LHCN-M2 (cell line): Measurements from ENCODE around the gene KCNC3. TPM values are rescaled to one million over a fixed set of nuclear protein-coding genes. Genes with fewer than 3 reads are reported as not detected.

Experiments used
- DNase-seq: peaks from one replicate; pipeline ENCODE4 v3.0.0-alpha.2; 2012; ENCODE audit warnings: low read depth
- polyA plus RNA-seq: library from polyadenylated mRNA; unstranded; fragments of >200 nt; gene quantifications from one replicate; pipeline ENCODE4 v1.2.1, GENCODE V29; 2012; ENCODE audit warnings: missing spikeins
- total RNA-seq: library from RNA; depleted of rRNA; stranded (reverse); fragments of >200 nt; gene quantifications from 2 replicates; pipeline ENCODE4 v1.2.3, GENCODE V29; 2014; rRNA removed

KCNC3 gene
- not detected in 2 replicates for total RNA-seq
- not detected for polyA plus RNA-seq

DNA sequence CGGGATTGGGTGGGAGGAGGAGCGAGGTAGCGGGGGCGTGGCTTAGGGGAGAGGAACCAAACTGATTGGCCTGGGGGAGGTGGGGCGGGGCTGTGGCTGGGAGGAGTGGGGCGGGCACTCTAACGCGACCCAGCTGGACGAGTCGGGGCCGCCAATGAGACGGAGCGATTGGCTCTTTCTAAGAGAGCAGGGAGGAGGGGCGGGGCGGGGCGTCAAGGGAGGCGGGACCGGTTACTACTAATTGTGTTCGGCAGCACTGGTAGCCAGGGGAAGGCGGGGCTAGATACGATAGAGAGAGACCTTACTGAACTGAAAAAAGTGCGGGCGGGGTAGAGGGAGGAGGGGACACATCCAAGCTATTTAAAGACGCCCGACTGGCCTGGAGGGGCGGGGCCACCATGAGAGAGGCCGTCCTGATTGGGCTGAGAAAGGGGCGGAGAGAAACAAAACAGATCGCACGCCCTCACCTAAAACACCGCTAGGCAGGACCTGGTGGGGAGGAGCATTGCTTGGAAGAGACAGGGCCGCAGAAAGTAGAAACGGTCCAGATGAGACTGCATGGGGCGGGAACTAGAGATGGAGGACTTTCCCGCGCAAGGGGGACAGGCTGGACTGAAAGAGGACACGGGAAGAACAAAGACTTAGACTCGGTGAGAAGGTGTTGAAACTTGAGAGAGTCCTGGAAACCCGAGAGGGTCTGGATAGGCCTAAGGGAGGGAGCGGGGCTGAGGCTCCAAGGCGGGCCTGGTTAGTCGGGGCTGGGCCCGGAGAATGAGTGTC is at the start of gene KCNC3:
Gene KCNC3, minus strand, starts transcription at position 232 of the 780 bp plus-strand sequence. CDS start 295 bp downstream, outside the sequence.
- no peak for DNase-seq

DNA sequence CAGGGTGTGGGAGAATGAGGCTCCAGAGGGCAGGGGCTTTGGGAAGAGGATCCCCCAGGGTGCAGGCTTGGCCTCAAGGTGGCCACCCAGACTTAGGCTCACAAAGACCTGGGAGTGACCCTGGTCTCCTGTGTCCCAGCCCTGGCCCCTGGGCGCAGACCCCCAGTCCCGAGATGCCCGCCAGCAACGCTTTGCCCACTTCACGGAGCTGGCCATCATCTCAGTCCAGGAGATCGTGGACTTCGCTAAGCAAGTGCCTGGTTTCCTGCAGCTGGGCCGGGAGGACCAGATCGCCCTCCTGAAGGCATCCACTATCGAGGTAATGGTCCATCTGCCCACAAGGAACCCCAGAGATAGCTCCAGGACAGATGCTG is 49.7 kb upstream of the KCNC3 start:
- DNase-seq: no peak

DNA sequence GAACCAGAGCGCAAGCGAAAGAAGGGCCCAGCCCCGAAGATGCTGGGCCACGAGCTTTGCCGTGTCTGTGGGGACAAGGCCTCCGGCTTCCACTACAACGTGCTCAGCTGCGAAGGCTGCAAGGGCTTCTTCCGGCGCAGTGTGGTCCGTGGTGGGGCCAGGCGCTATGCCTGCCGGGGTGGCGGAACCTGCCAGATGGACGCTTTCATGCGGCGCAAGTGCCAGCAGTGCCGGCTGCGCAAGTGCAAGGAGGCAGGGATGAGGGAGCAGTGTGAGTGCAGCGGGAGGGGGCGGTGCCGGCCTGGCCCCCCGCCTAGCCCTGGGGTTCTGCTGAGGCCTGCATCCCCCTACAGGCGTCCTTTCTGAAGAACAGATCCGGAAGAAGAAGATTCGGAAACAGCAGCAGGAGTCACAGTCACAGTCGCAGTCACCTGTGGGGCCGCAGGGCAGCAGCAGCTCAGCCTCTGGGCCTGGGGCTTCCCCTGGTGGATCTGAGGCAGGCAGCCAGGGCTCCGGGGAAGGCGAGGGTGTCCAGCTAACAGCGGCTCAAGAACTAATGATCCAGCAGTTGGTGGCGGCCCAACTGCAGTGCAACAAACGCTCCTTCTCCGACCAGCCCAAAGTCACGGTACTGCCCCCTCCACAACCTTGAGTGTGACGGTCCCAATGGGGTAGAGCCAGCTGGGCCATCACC is 49.1 kb upstream of the KCNC3 start:
- no peak for DNase-seq

DNA sequence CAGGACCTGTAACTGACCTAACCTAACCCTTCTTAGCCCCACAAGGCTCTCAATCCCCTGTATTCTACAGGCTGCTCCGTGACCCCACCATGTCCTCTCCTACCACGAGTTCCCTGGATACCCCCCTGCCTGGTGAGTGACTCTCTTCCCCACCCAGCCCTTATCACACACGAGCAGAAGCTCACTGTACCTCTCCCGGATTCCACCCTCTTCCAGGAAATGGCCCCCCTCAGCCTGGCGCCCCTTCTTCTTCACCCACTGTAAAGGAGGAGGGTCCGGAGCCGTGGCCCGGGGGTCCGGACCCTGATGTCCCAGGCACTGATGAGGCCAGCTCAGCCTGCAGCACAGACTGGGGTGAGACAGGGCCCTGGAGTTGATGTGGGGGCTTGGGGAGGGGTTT is 48.3 kb upstream of the KCNC3 start:
- no peak for DNase-seq

DNA sequence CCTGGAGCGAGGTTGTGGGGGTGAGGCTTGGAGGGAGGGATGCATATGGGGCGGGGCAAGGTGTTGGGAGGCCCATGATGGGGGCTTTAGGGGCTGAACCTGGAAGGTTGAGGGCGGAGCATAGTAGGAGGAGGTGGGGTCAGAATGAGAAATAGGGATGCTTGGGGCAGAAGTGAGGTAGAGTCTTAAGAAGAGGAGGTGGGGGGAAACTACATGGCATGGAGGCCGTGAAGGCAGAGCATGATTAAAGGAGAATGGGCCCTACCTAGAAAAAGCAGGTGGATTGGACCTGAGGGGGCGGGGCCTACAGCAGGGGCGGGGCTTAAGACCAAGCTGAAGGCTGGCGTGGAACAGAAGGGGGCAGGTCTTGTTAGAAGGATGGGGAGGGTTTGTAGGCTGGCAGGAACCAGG is 47.9 kb upstream of the KCNC3 start:
- no peak for DNase-seq

DNA sequence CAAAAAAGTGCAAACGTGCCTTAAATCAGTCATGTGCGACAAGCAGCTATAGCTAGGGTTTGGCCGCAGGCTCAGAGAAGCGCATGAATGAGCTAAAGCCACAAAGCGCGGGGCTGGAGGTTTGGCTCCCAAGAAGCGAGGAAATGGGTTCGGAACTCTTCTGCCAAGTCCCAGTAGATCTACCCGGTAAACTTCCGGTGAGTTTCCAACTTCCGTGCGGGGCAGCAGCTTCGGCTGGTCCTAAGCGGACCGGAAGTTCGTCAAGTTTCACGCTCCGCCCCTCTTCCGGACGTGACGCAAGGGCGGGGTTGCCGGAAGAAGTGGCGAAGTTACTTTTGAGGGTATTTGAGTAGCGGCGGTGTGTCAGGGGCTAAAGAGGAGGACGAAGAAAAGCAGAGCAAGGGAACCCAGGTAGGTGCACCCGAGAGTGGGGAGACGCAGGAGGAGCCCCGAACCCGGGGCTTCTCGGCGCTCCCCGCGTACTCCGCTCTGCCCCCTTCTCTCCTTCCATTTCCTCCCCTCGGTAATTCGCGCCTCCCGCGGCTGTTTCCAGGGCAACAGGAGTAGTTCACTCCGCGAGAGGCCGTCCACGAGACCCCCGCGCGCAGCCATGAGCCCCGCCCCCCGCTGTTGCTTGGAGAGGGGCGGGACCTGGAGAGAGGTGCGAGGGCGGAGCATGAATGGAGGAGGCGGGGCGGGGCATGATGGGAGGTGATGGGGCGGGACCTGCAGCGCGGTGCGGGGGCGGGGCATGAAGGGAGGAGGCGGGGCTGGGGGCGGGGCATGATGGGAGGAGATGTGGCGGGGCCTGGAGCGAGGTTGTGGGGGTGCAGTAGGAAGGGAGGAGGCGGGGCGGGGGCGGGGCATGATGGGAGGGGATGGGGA is 47.2 kb upstream of the KCNC3 start, which contains the start of gene NR1H2:
Gene NR1H2, plus strand, starts transcription at position 292 of the 885 bp plus-strand sequence. CDS start 1,149 bp downstream, outside the sequence.
- DNase-seq: peak; percentile 96

DNA sequence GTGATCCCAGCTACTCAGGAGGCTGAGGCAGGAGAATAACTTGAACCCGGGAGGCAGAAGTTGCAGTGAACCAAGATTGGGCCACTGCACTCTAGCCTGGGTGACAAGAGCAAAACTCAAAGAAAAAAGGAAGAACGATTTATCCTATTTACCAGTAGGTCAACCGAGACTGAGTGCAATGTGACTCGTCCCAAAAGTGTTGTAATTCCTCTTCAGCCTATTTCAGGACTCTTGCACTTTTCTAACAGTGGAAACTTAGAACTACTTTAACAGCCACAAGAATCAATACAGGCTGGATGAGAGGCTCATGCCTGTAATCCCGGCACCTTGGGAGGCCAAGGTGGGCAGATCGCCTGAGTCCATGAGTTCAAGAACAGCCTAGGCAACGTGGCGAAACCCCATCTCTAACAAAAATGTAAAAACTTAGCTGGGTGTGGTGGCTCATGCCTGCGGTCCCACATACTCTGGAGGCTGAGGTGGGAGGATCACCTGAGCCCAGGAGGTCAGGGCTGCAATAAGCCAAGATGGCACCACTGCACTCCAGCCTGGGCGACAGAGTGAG is 42.8 kb upstream of the KCNC3 start:
- DNase-seq: no peak

DNA sequence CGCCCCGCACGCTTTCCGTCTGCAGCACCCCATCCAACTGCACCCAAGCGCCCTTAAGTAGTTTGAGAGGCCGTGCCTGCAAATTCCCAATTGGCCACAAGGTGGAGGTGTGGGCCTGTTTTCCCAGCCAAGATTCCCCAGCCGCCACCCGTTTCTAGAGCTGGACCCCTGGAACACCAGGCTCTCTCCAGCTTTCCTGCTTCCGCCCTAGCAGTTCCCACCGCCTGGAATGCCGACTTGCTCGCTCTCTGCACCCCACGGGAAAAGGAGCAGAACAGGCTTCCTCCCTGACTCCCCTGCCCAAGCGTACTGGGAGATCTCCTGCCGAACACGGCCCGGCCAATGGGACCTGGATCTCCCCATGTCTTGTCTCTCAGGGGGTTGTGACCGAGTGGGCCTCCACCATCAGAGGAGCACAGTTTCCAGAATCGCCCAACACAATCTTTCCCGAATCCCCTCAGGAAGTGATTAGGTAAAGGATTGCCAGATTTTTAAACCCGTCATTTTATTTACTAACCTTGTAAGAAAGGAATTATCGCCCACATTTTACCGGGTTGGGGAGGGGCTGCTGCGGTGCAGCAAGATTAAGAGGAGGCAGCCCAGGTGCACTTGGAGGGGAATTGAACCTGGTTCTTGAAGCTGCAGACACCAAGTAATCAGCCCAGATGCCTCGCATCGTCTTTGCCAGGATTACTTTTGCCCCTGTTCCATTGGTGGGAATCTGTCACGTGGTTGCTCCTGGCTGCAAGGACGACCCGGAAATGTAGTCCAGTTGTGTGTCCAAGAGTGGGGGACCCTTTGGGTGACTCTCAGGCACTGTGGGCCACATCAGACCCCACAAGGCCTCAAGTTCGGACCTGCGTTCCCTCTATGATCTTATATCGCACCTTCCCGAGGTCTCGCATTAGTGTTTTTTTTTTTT is 39.7 kb upstream of the KCNC3 start:
- peak; percentile 84 for DNase-seq

DNA sequence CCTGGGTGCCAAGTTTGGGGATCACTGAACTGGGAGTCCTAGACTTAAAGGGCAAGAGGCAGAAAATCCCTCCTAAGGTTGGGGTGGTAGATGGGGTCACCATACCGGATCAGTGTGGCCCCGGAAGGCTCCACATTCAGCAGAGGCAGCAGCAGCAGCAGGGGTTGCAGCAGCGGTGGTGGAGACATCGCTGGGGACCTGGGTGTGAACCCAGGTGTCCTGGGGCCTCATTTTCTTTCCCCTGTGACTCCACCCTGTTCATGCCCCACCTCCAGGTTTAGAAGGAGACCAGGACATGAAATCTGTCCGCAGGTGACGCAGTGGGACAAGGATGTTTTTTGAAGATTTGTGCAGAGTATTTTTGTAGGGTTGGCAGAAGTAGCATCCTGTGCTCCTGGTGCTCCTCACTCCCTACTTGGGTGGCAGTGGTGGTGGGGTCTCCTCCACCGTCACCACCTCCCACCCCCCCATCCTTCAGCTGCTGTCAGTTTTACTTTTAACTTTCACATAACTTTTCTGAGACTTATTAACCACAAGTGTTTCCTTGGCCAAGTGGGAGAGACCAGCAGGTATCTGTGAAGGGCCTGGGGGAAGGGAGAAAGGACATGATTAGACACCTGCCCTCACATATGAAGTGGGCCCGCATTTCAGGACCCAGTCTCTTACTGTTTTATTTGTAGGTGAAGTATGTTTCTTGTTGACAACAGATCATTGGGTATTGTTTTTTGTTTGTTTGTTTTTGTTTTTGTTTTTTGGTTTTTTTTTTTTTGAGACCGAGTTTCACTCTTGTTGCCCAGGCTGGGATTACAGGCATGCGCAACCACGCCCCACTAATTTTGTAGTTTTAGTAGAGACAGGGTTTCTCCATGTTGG is 36.5 kb upstream of the KCNC3 start, which contains the start of gene NAPSA:
Gene NAPSA, minus strand, starts transcription at position 206 of the 873 bp plus-strand sequence. Its CDS starts 18 bp downstream, at position 188.
- no peak for DNase-seq

DNA sequence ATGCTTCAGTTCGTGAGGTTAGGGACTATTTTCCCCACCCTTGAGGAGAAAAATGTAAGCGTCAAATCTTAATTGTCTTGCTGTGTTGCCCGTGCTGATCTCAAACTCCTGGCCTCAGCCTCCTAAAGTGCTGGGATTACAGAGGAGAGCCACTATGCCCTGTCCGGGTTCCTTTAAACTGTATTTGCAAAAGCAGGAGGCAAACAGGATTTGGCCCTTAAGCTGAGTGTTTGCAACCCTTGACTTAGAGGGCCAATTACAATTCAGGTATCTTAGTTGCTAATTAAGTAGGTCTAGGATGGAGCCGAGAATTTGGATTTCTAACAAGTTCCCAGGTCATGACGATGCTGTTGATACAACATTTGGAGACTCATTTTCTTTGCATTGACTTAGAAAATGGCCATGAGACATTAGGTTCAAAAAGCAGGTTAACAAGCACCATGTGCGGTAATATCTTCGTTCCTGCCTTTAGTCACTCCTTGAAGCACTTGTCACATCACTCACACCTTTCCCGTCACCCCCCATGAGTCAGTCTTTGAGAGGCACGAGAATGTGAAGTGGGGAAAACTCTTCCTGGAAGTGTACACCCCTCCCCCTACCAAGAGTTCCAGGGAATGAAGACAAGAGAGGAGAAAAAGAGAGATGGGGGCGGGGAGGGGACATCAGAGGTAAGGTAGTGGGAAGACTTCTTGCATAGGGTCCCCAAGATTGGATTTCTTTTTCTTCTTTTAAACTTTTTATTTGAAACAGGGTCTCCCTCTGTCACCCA is 33.7 kb upstream of the KCNC3 start:
- no peak for DNase-seq

DNA sequence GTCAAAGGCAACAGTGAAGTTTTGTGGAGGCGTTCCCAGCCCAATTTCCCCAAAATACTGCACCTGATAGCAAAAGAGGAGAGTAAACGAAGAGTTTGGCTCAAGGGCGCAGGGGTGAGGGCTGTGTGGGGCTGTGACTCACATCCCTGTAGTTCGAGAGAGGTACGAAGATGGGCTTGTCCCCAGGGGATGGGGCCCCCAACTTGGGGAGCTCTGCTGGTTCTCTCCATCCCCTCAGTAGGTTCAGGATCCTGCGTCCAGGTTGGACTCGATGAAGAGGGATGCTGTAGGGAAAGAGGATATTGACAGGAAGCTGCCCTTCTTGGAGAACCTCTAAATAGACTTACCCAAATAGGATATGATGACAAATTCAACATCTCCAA is 32.8 kb upstream of the KCNC3 start:
- no peak for DNase-seq

DNA sequence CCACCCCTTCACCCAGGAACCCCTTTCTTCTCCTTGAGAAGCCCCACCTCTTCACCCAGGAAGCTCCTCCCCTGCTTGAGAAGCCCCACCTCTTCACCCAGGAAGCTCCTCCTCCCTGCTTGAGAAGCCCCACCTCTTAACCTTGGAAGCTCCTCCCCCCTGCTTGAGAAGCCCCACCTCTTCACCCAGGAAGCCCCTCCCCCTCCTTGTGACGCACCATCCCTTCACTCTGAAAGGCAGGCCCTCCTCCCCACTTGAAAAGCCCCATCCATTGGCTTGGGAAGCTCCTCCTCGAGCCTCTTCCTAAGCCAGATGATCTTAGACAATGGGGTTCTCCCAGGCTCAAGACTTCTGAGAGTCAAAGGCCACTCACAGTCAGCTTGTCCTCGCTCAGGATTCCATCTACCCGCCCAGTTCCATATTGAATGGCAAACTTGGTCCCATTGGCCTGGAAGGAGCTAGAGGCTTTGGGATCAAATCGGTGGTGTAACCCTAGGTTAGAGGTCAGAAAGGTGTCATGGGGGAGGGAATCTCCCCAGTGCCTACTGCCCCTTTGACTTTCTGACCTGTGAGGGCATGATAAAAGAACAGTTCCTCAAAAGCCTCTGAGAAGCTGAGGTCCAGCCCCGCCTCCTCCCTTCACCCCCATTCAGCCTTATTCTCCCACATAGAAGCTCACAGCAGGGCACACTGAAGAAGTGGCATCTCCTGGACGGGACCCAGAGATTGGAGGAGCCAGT is 32.3 kb upstream of the KCNC3 start:
- no peak for DNase-seq

DNA sequence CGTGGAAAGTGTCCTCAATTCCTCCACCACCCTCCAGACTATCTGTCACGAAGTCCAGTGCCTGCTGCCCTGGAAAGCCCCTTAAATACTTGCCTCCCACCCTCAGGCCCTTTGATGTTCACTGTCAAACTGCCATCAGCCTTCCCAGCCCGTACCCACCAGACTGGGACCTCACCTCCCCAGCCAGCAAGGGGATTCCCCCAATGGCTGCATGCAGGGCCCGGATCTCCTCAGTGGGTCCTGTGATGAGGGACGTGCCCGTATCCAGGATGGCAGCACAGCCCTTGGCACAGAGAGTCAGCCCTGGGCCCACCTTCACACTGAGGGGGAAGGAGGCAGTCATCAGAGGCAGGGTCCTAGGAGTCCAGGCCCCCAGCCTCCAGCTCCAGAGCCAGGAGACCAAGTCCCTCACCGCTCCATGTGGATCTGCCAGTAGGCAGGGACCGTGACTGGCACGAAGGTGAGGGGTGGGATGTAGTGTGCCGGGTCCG is 30.2 kb upstream of the KCNC3 start:
- no peak for DNase-seq

DNA sequence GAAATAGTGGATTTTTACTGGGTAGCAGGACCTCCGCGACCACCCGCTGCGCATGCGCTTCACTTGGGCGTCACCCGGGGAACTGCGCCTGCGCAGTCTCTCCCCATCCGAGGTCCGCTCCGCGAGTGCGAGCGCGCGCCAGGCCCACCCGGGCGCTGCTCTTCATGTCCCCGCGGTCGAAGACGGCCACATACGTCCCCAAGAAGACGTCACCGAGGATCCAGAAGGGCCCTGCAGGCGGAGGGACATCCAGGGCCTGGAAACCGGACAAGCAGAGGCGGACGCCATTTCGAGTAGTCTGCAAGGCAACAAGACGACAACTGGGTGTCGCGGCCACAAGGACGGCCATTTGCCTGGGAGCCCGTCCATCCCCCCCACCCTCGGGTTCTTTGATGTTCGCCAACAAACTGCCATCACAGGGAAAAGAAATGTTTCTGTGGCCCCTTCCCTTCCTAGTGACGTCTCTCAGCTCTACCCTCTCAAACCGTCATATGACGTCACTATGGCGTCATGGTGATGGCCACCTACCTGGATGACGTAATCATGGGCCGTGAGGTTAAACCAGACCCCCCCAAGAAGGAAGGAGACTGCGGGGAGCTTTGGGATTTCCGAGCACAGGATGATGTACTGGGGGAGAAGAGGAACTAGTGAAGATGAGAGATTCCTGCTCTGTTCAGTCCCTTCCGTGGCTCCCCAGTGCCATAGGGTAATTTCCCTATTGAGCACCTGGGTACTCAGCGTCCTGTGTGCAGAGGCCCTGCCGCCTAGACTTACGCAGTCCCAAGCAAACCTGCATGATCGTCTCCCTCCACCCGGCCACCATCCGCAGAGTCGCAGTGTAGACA is 29.5 kb upstream of the KCNC3 start:
- DNase-seq: no peak

DNA sequence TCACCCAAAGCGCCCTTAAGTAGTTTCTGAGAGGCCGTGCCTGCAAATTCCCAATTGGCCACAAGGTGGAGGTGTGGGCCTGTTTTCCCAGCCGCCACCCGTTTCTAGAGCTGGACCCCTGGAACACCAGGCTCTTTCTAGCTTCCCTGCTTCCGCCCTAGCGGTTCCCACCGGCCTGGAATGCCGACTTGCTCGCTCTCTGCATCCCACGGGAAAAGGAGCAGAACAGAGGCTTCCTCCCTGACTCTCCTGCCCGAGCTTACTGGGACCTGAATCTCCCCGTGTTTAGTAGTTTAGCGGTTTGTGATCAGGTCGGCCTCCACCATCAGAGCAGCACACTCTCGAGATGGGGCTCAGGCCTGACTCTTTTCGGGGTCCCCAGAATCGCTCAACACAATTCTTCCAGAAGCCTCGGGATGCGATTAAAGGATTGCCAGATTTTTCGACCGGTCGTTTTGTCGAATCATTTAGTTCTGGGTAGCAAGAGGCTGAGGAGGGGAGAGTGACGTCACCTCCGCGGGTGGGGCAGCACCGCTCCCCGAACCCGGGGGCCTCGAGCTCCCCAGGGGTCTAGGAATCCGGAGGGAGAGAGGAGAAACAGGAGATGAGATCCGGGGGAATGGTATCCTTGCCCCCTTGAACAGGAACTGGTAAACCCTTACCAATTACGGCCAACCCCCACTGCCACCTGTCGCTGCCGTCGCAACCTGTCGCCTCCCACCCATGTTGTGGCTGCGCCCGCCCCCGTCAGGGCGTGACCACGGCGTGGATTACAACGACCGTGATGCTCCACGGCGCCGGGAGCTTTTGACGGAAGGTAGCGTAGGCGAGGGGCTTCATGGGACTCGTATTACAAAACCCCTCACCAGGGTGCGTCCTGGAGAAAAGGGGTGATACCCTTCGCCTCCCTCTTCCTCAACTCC is 28.3 kb upstream of the KCNC3 start:
- peak; percentile 46 for DNase-seq
